GM12875 (cell line): ENCODE data around the gene CHKB.

Experiments used
- H3K4me3 ChIP-seq: one replicate; pipeline ENCODE4 v1.5.1; 2011; ENCODE audit warnings: low read depth, low read length, control low read depth
- CTCF ChIP-seq: IDR thresholded peaks from 2 replicates; pipeline ENCODE4 v1.5.1; 2011; ENCODE audit warnings: low read depth, mild to moderate bottlenecking, control low read depth, inconsistent platforms, low read length, moderate library complexity, borderline replicate concordance; ENCODE audit not compliant: insufficient read depth

Gene CHKB

DNA sequence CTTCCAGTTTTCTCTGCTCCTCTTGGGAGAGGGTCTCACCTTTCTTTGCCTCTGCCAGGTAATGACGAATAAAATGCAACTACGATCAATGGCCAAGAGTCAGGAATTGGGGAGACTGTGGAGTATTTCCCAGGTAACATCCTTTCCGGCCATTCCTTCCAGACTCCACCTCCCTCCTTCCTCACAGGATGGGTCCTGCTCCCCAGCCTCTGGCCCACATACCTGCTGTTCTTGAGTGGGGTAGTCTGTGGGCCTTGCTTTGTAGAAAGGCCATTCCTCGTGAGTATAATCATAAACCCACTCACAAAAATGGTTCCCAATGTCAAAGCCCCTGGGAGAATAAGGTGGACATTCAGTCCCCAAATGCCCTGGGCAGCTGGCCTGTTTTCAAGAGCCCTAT, 2.9 kb downstream of the CHKB start:
- H3K4me3 ChIP-seq = no peak overlapping the region
- TF ChIP-seq CTCF = no peak

GRCh38 chr22:50578776-50579310, 3.8 kb downstream of the CHKB start:
- H3K4me3 ChIP-seq = no peak overlapping the region
- no peak for TF ChIP-seq CTCF

- H3K4me3 ChIP-seq = no peak within 1 kb of the TSS
- TF ChIP-seq CTCF = no peak
Measured at GRCh38 chr22:50577987-50578775, 4.5 kb downstream of the CHKB start, which contains the start of gene CPT1B. CPT1B (minus strand) TSS chr22:50578427; CDS start chr22:50577915, 512 bp downstream.

DNA sequence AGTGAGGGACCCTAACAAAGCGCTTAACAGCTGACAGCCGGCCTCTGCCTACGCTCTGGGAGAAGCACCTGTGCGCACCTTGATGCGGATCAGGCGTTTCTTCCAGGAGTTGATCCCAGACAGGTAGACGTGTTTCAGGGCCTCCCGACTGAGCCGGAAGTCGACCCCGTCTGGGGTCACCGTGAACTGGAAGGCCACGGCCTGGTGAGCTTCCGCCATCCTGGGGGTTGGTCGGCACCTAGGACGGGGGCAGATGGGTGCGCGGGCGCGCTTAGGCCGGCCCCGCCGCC, 5.0 kb downstream of the CHKB start:
- no peak overlapping the region for H3K4me3 ChIP-seq
- no peak for TF ChIP-seq CTCF

DNA sequence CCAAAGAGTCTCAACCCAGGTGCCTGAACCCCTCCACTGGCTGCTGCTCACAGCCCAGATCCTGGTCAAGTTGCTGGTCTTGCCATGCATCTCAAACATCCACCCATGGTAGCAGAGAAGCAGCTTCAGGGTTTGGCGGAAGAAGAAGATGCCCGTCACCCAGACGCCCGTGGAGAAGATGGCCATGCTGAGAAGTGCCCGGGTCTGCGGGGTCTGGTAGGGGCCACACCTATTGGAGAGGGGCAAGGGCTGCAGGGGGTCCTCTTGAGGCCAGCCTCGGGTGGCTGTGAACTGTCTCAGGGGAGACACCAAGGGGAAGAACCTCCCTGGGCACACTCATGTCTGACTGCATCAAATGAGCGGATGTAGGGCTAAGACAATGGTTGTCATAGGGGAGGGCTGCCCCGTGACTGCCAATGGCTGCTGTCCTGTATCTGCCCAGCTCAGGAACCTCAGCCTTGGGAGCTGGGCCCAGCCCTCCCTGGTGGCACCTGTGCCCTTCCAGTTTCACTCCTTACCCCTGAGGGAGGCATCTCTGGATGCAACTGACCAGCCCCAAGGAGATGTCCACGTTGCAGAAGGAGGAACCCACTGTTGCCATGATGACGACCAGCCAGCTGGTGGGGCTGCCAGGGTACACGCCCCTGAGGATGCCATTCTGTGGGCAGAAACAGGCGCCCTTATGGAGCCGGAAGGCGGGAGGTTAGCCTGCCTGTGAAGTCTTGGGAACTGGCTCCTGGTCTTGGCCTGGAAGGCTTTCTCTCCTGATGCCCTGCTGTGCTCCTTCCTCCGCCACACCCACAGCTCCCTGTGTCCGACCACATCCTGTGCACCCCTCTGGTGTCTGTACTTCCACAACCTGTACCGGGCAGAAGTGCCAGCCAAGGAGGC, 5.6 kb downstream of the CHKB start:
- H3K4me3 ChIP-seq = no peak overlapping the region
- TF ChIP-seq CTCF = no peak

DNA sequence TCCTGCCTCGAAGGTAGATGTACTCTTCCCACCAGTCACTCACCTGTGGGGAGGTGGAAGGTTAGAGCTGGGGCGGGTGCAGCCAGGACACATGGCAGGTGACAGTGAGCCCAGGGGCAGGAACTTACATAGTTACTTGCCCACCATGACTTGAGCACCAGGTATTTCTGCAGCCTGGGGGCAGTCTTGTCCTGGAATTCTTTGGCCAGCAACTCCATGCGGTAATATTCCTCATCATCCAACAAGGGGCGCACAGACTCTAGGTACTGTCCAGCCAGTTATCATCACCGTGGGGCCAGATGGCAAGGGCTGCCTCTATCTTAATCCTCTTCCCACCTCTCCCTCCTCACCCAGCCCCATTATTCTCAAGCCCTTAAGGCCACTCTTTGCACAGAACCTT, 6.6 kb downstream of the CHKB start:
- no peak for TF ChIP-seq CTCF

DNA sequence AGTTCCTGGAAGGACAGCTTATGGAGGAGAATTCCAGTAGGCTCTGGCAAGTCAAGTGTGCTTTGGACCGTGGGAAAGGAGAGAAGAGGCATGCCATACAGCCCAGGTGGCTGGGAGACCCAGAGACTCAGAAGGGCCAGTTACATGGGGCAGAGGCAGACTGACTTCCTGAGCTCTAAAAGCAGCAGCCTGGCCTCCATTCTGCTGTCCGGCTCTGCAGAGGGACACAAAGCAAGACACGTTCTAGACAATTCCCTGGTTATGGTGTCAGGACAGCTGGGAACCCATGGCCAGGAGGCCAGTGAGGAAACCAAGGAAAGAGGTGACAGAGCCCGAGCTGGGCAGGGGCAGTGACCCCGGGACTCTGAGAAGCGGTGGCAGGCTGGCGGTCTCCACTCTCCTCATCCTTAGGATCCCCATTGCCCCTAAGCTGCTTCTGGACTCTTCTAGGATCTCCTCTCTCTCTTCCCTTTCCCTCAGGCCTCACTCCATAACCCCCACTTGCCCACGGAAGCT, 7.2 kb downstream of the CHKB start:
- TF ChIP-seq CTCF = no peak
- no peak overlapping the region for H3K4me3 ChIP-seq

More for the DNA sequence above, 6.6 kb downstream of the CHKB start:
- no peak overlapping the region for H3K4me3 ChIP-seq
